SJSA1 (cell line): Measurements from ENCODE around the gene PLEKHA8. TPM values are rescaled to one million over a fixed set of nuclear protein-coding genes. Genes with fewer than 3 reads are reported as not detected.

Source experiments
- DNase-seq, 2 experiments: peaks; one replicate each; pipeline ENCODE4 v3.0.0-alpha.2; 2015 to 2020; ENCODE audit warnings: low spot score in 2 of 2, low read depth in 1 of 2
- H3K27ac ChIP-seq: fragments of 250-450 bp; sonication (Bioruptor Pico); 2 replicates; pipeline ENCODE4 v1.5.1; 2020; ENCODE audit warnings: mild to moderate bottlenecking, moderate library complexity
- H3K27me3 ChIP-seq: fragments of 250-450 bp; sonication (Bioruptor Pico); replicated peaks from 2 replicates; pipeline ENCODE4 v1.5.1; 2020; ENCODE audit warnings: mild to moderate bottlenecking, moderate library complexity
- H3K36me3 ChIP-seq: fragments of 250-450 bp; sonication (Bioruptor Pico); 2 replicates; pipeline ENCODE4 v1.5.1; 2020; ENCODE audit warnings: mild to moderate bottlenecking
- H3K4me1 ChIP-seq: fragments of 250-450 bp; sonication (Bioruptor Pico); replicated peaks from 2 replicates; pipeline ENCODE4 v1.6.1; 2021; ENCODE audit warnings: mild to moderate bottlenecking
- H3K4me3 ChIP-seq: fragments of 250-450 bp; sonication (Bioruptor Pico); 2 replicates; pipeline ENCODE4 v1.5.1; 2020; ENCODE audit warnings: mild to moderate bottlenecking
- H3K9me3 ChIP-seq: fragments of 250-450 bp; sonication (Bioruptor Pico); replicated peaks from 2 replicates; pipeline ENCODE4 v1.5.1; 2020; ENCODE audit warnings: mild to moderate bottlenecking
- total RNA-seq: library from RNA; depleted of rRNA; stranded (reverse); fragments of >200 nt; shearing (Covaris generic); gene quantifications from 2 replicates; pipeline ENCODE4 v1.2.3, GENCODE V29; 2014

The PLEKHA8 gene
- total RNA-seq, 1 experiment from 2014 or later = 12.5 TPM

DNA sequence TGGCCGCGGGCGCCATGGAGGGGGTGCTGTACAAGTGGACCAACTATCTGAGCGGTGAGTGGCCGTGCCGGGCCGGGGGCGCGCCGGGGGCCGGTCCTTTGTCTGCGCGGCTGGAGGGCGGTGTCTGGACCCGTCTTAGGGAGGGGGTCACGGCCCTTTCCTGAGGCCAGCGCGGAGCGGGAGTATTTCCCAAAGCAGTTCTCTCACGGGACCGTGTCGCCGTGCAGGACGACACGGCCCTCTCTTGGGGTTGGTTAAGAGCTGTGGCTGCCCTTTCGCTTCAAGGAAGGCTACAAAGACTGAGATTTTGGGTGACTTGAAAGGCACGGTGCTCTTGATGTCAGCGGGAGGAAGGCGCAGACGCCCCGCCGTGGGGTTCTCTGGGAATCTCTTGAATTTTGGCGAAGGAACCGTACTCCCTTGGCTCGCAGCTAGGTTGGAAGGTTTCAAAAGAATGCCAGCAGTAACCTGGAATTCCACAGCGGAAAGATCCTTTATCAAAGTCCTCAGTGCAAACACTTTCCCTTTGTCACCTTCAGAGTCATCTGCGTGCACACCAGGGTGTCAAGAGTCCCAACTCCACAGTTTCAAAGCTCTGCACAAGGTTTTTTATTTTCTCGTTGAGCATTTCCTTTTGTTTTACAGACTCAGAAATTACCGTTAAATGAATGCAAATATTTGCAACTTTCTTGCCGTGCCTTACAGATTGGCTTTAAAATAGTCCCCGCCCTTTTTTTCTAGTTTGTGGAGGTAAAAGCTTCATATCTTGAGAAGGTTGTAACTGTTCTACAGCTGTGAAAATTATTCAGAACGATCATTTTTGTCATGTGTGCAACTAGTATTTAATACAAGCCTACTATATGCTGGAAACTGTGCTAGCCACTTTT is 780 bp downstream of the PLEKHA8 start:
- peak; percentile 53 to 55 for DNase-seq
- Histone ChIP-seq H3K27ac (peak overlapping the region; percentile 12; the same call in 1 of the 2 replicates), H3K36me3 (peaks cover 6% of the 10 kb centered on the region; the same call in 1 of the 2 replicates), H3K4me1 (peaks cover 21% of the 10 kb centered on the region), H3K4me3 (peak overlapping the region; percentile 97), H3K27me3 (no peaks in the 10 kb centered on the region), H3K9me3 (no peaks in the 10 kb centered on the region)

DNA sequence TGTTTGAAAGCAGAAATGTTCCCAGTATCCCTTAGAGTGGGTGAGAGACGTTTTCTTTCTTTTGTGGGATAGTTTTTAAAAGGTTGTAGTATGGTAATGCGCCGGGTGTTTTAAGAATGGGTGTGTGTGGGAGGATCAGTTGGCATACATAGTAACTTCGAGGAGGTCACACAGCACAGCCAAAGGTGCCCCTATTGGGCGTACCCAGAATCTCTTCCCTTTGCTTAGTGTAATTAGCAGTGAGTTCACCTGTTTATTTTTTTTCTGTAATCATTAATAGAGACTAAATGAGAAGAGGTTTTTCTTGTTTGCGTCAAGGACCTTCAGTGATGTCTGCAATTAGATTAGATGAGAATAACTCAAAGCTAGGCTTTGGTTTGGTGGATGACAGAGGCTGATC is 1.5 kb downstream of the PLEKHA8 start:
- Histone ChIP-seq H3K9me3 (no peaks in the 10 kb centered on the region), H3K27me3 (no peaks in the 10 kb centered on the region), H3K4me1 (peaks cover 21% of the 10 kb centered on the region), H3K36me3 (peaks cover 6% of the 10 kb centered on the region; the same call in 1 of the 2 replicates), H3K27ac (no peak overlapping the region), H3K4me3 (peak overlapping the region; percentile 97)
- DNase-seq = peak in 1 of 2 experiments; percentile 5

DNA sequence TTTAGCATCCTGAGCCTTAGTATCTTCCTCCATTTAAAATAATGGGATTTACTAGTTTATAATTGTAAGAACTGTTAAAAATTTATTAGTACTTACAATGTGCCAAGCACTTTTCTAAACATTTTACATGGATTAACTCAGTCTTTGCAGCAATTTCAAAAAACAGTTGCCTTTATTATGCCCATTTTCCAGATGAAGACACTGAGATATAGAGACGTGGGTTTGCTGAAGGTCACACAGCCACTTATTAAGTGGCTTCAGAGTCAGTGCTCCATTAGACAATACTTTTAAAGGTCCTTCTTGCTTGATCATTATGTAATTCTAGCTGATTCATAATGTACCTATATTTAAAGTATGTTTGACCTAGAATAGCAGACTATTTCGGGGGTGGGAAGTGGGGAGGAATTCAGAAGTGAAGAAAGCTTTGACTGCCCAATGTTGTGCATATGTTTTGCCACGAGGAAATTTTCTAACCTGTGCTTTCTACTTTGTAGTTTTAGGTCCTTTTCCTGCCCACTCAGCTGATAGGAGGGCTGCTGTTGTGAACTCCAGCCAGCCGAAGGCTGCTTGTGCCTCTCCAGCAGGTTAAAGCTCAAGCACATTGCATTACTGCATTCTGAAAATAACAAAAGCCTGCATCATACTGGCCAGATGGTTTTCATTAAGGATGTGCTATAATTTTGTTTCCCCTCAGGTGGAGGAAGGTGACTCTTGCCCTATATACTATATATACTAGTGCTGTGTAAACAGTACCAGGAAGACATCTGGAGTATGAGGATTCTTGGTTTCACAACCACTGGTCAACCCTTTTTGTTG is 4.3 kb downstream of the PLEKHA8 start:
- Histone ChIP-seq H3K4me1 (peaks cover 9% of the 10 kb centered on the region; the same call in 1 of the 2 replicates), H3K27me3 (no peaks in the 10 kb centered on the region), H3K36me3 (peaks cover 6% of the 10 kb centered on the region; the same call in 1 of the 2 replicates), H3K4me3 (no peak overlapping the region), H3K9me3 (no peaks in the 10 kb centered on the region), H3K27ac (no peak overlapping the region)
- no peak for DNase-seq

- H3K9me3 ChIP-seq = no peaks in the 10 kb centered on the region
- DNase-seq = no peak
Observed at GRCh38 chr7:30034501-30034900, 6.3 kb downstream of the PLEKHA8 start.

GRCh38 chr7:30036220-30036619 is 8.0 kb downstream of the PLEKHA8 start:
- Histone ChIP-seq H3K36me3 (no peaks in the 10 kb centered on the region), H3K27ac (no peak overlapping the region), H3K27me3 (no peaks in the 10 kb centered on the region), H3K9me3 (no peaks in the 10 kb centered on the region), H3K4me1 (no peaks in the 10 kb centered on the region), H3K4me3 (no peak overlapping the region)
- DNase-seq = no peak

More at GRCh38 chr7:30034501-30034900, 6.3 kb downstream of the PLEKHA8 start:
- H3K27me3 ChIP-seq = no peaks in the 10 kb centered on the region
- H3K27ac ChIP-seq = no peak overlapping the region
- H3K36me3 ChIP-seq = no peaks in the 10 kb centered on the region
- H3K4me3 ChIP-seq = no peak overlapping the region
- peaks cover 4% of the 10 kb centered on the region; the same call in 1 of the 2 replicates for H3K4me1 ChIP-seq

GRCh38 chr7:30038196-30038980 is 10.2 kb downstream of the PLEKHA8 start:
- Histone ChIP-seq H3K4me3 (no peak overlapping the region), H3K9me3 (no peaks in the 10 kb centered on the region), H3K36me3 (no peaks in the 10 kb centered on the region), H3K4me1 (no peaks in the 10 kb centered on the region), H3K27ac (no peak overlapping the region), H3K27me3 (no peaks in the 10 kb centered on the region)
- DNase-seq = no peak

- Histone ChIP-seq H3K4me1 (no peaks in the 10 kb centered on the region), H3K27me3 (no peaks in the 10 kb centered on the region), H3K9me3 (no peaks in the 10 kb centered on the region), H3K36me3 (peaks cover 6% of the 10 kb centered on the region; the same call in 1 of the 2 replicates), H3K27ac (no peak overlapping the region), H3K4me3 (no peak overlapping the region)
- no peak for DNase-seq
Observed at GRCh38 chr7:30040938-30041337, 12.7 kb downstream of the PLEKHA8 start.

DNA sequence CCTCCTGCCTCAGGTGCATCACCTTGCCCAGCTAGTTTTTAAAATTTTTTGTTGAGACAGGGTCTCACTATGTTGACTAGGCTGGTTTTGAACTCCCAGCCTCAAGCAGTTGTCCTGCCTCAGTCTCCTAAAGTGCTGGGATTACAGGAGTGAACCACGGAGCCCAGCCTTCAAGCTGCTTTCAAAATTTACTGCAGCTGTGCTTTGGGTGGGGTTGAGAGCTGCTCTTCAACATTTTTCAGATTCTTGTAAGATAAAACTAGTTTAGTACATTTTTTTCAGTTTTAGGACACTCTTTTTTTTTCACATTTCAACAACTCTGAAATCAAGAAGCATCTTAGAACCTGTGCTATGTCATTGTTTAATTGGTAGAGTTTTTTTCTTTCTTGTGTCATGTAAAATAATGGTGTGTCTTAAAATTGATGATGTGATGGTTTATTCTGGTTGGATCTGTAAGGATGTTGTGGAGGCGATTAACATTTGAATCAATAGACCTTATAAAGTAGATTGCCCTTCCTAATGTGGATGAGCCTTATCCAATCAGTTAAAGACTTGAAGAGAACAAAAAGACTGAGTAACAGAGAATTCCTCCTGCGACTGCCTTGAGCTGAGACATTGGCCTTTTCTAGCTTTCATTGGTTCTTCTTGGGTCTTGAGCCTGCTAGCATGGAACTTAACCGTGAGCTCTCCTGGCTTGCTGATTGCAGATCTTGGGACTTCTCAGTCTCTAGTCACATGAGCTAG is 13.5 kb downstream of the PLEKHA8 start:
- Histone ChIP-seq H3K36me3 (peaks cover 12% of the 10 kb centered on the region; the same call in 1 of the 2 replicates), H3K4me3 (no peak overlapping the region), H3K27ac (no peak overlapping the region), H3K9me3 (no peaks in the 10 kb centered on the region), H3K27me3 (no peaks in the 10 kb centered on the region), H3K4me1 (no peaks in the 10 kb centered on the region)
- DNase-seq = no peak

DNA sequence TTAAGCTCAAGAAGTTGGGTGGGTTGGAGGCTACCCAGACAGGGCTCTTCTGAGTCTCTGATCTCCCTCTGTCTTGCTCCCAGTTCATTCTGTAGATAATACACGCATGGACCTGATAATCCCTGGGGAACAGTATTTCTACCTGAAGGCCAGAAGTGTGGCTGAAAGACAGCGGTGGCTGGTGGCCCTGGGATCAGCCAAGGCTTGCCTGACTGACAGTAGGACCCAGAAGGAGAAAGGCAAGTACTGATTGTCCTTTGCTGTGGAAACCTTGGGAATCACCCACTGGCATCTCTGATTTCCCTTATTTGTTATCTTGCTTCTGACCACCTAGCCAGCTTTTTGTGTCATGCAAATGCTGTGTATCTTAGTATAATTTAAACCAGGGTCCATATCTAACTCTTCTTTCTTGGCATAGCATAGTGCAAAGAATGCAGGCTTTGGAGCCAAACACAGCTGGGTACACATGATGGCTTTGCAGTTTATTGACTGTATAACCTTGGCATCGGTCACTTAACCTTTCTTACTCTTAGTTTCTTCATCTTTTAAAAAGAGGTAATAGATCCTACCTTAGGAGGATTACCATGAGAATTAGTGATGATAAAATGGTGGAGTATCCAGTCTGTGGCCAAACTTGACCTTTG is 18.0 kb downstream of the PLEKHA8 start:
- Histone ChIP-seq H3K4me3 (no peak overlapping the region), H3K9me3 (no peaks in the 10 kb centered on the region), H3K36me3 (peaks cover 18% of the 10 kb centered on the region; the same call in 1 of the 2 replicates), H3K27me3 (no peaks in the 10 kb centered on the region), H3K4me1 (no peaks in the 10 kb centered on the region), H3K27ac (no peak overlapping the region)
- no peak for DNase-seq

DNA sequence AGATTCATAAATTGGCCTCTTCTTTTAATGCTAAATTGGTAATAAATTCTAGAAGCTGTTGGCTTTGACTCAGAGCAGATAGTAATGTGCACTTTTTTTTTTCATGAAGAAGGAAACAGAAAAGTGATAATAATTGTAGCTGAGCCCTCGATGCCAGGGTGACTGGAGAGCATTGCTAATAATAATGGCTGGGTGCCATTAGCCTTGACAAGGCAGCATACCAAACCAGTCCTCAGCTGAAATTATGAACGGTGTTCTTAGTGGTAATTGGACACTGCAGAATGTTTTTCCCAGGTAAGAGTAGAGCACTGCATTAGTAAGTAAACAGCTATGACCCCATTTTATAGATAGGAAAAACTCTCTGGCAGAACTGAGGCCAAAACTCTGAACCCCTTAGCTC is 18.9 kb downstream of the PLEKHA8 start:
- peaks cover 18% of the 10 kb centered on the region; the same call in 1 of the 2 replicates for H3K36me3 ChIP-seq
- no peak overlapping the region for H3K27ac ChIP-seq
- no peaks in the 10 kb centered on the region for H3K9me3 ChIP-seq
- no peak overlapping the region for H3K4me3 ChIP-seq
- no peaks in the 10 kb centered on the region for H3K27me3 ChIP-seq
- DNase-seq = no peak
- H3K4me1 ChIP-seq = no peaks in the 10 kb centered on the region

DNA sequence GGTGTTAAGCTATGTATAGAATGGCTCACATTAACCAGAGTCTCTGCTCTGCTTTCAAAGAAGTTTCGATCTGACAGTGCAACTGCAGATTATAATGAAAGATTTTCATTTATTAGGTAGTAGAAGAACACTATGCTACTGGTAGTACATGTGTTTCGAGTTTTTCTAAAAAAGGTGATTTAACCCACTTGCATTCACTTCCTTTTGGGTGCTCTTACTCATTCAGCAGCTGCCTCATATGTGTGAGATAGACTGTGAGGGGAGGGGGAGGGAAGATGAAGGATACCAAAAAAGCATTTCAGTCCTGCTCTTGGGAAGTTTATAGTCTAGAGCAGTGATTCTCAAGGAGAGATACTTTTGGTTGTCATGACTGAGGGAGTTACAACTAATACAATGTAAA is 20.4 kb downstream of the PLEKHA8 start:
- Histone ChIP-seq H3K4me1 (no peaks in the 10 kb centered on the region), H3K27ac (no peak overlapping the region), H3K4me3 (no peak overlapping the region), H3K36me3 (peaks cover 23% of the 10 kb centered on the region), H3K9me3 (no peaks in the 10 kb centered on the region), H3K27me3 (no peaks in the 10 kb centered on the region)
- no peak for DNase-seq

GRCh38 chr7:30049173-30049572 is 21.0 kb downstream of the PLEKHA8 start:
- Histone ChIP-seq H3K9me3 (no peaks in the 10 kb centered on the region), H3K36me3 (peaks cover 28% of the 10 kb centered on the region), H3K4me3 (no peak overlapping the region), H3K27ac (no peak overlapping the region), H3K4me1 (no peaks in the 10 kb centered on the region), H3K27me3 (no peaks in the 10 kb centered on the region)
- no peak for DNase-seq
